CD4-positive, CD25-positive, alpha-beta regulatory T cell (primary cell): Measurements from ENCODE around the gene GBP5. TPM values are rescaled to one million over a fixed set of nuclear protein-coding genes. Genes with fewer than 3 reads are reported as not detected.
A peak's percentile ranks its signal among the peaks of the same experiment; 100 is the strongest.
"Not testable (repeated sequence)": the region's sequence is repeated elsewhere in the genome, so short reads cannot be mapped to it uniquely, and the experiment has no call there.

Experiments used
- ATAC-seq, 2 donors: fragments of 150-1000 bp; cut with Tn5 transposase; one replicate each; pipeline ENCODE4 v1.10.0; 2021; ENCODE audit warnings: low read depth in 2 of 2, moderate number of reproducible peaks in 2 of 2, moderate library complexity in 1 of 2
- DNase-seq, 3 donors: peaks; one replicate each; pipeline versions ENCODE4 v3.0.0 to v3.0.0-alpha.2; 2012 to 2022; ENCODE audit warnings: mixed read lengths in 1 of 3
- H3K27ac ChIP-seq: one replicate; pipeline ENCODE4 v1.7.0; 2013; ENCODE audit warnings: mild to moderate bottlenecking, low read length; ENCODE audit not compliant: insufficient read depth, poor library complexity, severe bottlenecking
- H3K27me3 ChIP-seq: one replicate; pipeline ENCODE4 v1.7.0; 2013; ENCODE audit warnings: low read length; ENCODE audit not compliant: control insufficient read depth, insufficient read depth
- H3K36me3 ChIP-seq: one replicate; pipeline ENCODE4 v1.7.0; 2013; ENCODE audit warnings: mild to moderate bottlenecking, low read length, moderate library complexity; ENCODE audit not compliant: control insufficient read depth, insufficient read depth
- H3K4me1 ChIP-seq: 2 replicates; pipeline ENCODE4 v1.7.0; 2013; ENCODE audit warnings: mild to moderate bottlenecking, low read length; ENCODE audit not compliant: insufficient read depth, control insufficient read depth, poor library complexity, severe bottlenecking
- H3K4me3 ChIP-seq: one replicate; pipeline ENCODE4 v1.7.0; 2013; ENCODE audit warnings: low read depth, mild to moderate bottlenecking, low read length, moderate library complexity
- H3K9me3 ChIP-seq, 2 experiments: 1 replicate in 1 of 2; 2 replicates in 1 of 2; pipeline ENCODE4 v1.7.0; 2013; ENCODE audit warnings: low read length in 2 of 2, mild to moderate bottlenecking in 1 of 2, moderate library complexity in 1 of 2; ENCODE audit not compliant: control insufficient read depth in 2 of 2
- H3K27ac Mint-ChIP-seq, 3 donors: one replicate each; pipeline ENCODE4 v1.8.0; 2020 to 2022; ENCODE audit warnings: mild to moderate bottlenecking in 3 of 3, mixed read lengths in 3 of 3, moderate library complexity in 2 of 3
- H3K27me3 Mint-ChIP-seq: one replicate; pipeline ENCODE4 v1.8.0; 2022; ENCODE audit warnings: mild to moderate bottlenecking, mixed read lengths
- H3K36me3 Mint-ChIP-seq: one replicate; pipeline ENCODE4 v1.8.0; 2020; ENCODE audit warnings: mixed read lengths
- H3K4me1 Mint-ChIP-seq, 4 donors: one replicate each; pipeline ENCODE4 v1.8.0; 2020 to 2022; ENCODE audit warnings: mixed read lengths in 4 of 4, mild to moderate bottlenecking in 1 of 4
- H3K4me3 Mint-ChIP-seq, 4 donors: one replicate each; pipeline ENCODE4 v1.8.0; 2020 to 2022; ENCODE audit warnings: mild to moderate bottlenecking in 4 of 4, mixed read lengths in 4 of 4, moderate library complexity in 3 of 4
- H3K9me3 Mint-ChIP-seq, 7 donors: one replicate each; pipeline ENCODE4 v1.8.0; 2020 to 2022; ENCODE audit warnings: mixed read lengths in 7 of 7, mild to moderate bottlenecking in 3 of 7, moderate library complexity in 2 of 7
- polyA plus RNA-seq, 4 donors: library from polyadenylated mRNA; unstranded; fragments of 300-500 nt; fragmentation: Illumina TruSeq; gene quantifications; one replicate each; pipeline ENCODE4 v1.2.3, GENCODE V29; 2021
- total RNA-seq: library from RNA; stranded (reverse); gene quantifications from one replicate; pipeline ENCODE4 v1.2.3, GENCODE V29; 2022

GBP5 gene
- total and polyA plus RNA-seq, 5 donors from 2014 or later, result 201 to 425 (median 360) TPM

- Mint-ChIP-seq H3K9me3 (peaks cover 0 to 4% (median 0%) of the 10 kb centered on the region in 7 donors), H3K36me3 (no peaks in the 10 kb centered on the region), H3K27me3 (no peaks in the 10 kb centered on the region), H3K4me1 (peaks cover 20 to 42% (median 33%) of the 10 kb centered on the region in 4 donors), H3K27ac (no peak overlapping the region), H3K4me3 (no peak overlapping the region)
- Histone ChIP-seq H3K27ac (no peak overlapping the region), H3K4me3 (no peak overlapping the region), H3K36me3 (no peaks in the 10 kb centered on the region), H3K27me3 (no peaks in the 10 kb centered on the region), H3K9me3 (no peaks in the 10 kb centered on the region), H3K4me1 (peaks cover 20% of the 10 kb centered on the region)
- no peak for ATAC-seq
- DNase-seq, result no peak
Measured at GRCh38 chr1:89306273-89306672, 33.6 kb upstream of the GBP5 start.

GRCh38 chr1:89305493-89305892 lies 32.8 kb upstream of the GBP5 start:
- peaks cover 12 to 41% (median 31%) of the 10 kb centered on the region in 4 donors for H3K4me1 Mint-ChIP-seq
- H3K4me3 ChIP-seq, result no peak overlapping the region
- H3K27ac Mint-ChIP-seq, result no peak overlapping the region
- peaks cover 0 to 4% (median 0%) of the 10 kb centered on the region in 7 donors for H3K9me3 Mint-ChIP-seq
- ATAC-seq (no peak), DNase-seq (no peak)
- no peaks in the 10 kb centered on the region for H3K36me3 ChIP-seq
- no peaks in the 10 kb centered on the region for H3K27me3 ChIP-seq
- H3K9me3 ChIP-seq, result no peaks in the 10 kb centered on the region
- H3K4me3 Mint-ChIP-seq, result no peak overlapping the region
- H3K27ac ChIP-seq, result no peak overlapping the region
- H3K4me1 ChIP-seq, result peaks cover 12% of the 10 kb centered on the region
- no peaks in the 10 kb centered on the region for H3K27me3 Mint-ChIP-seq
- H3K36me3 Mint-ChIP-seq, result no peaks in the 10 kb centered on the region

GRCh38 chr1:89304572-89305230 lies 32.0 kb upstream of the GBP5 start:
- no peaks in the 10 kb centered on the region for H3K27me3 ChIP-seq
- no peak for DNase-seq
- Mint-ChIP-seq H3K9me3 (peaks cover 0 to 4% (median 0%) of the 10 kb centered on the region in 7 donors), H3K27me3 (no peaks in the 10 kb centered on the region), H3K4me1 (peaks cover 7 to 40% (median 29%) of the 10 kb centered on the region in 4 donors), H3K4me3 (no peak overlapping the region), H3K27ac (no peak overlapping the region), H3K36me3 (no peaks in the 10 kb centered on the region)
- ATAC-seq, result no peak
- no peaks in the 10 kb centered on the region for H3K36me3 ChIP-seq
- no peak overlapping the region for H3K4me3 ChIP-seq
- H3K27ac ChIP-seq, result no peak overlapping the region
- H3K4me1 ChIP-seq, result peaks cover 5% of the 10 kb centered on the region
- H3K9me3 ChIP-seq, result no peaks in the 10 kb centered on the region

GRCh38 chr1:89302697-89303332 lies 30.2 kb upstream of the GBP5 start:
- H3K27ac Mint-ChIP-seq, result no peak overlapping the region
- DNase-seq, result no peak
- peaks cover 0 to 4% (median 0%) of the 10 kb centered on the region in 7 donors for H3K9me3 Mint-ChIP-seq

GRCh38 chr1:89299739-89300463 lies 27.2 kb upstream of the GBP5 start:
- peak; percentile 68 to 76 for ATAC-seq
- H3K27me3 Mint-ChIP-seq, H3K36me3 ChIP-seq, H3K9me3 Mint-ChIP-seq, H3K36me3 Mint-ChIP-seq, H3K9me3 ChIP-seq, H3K27me3 ChIP-seq: not testable (repeated sequence)
- peaks cover 17% of the 10 kb centered on the region for H3K4me1 ChIP-seq
- peaks cover 18 to 55% (median 33%) of the 10 kb centered on the region in 4 donors for H3K4me1 Mint-ChIP-seq
- H3K4me3 ChIP-seq, result peak overlapping the region; percentile 20
- peak overlapping the region; percentile 48 to 97 (median 73) for H3K27ac Mint-ChIP-seq
- peak in 1 of 3 donors; percentile 61 for DNase-seq
- peak overlapping the region; percentile 7 for H3K27ac ChIP-seq
- H3K4me3 Mint-ChIP-seq, result peak overlapping the region in 2 of 4 donors; percentile 3 to 7

More at GRCh38 chr1:89302697-89303332, 30.2 kb upstream of the GBP5 start:
- no peaks in the 10 kb centered on the region for H3K27me3 ChIP-seq
- H3K36me3 Mint-ChIP-seq, result no peaks in the 10 kb centered on the region
- H3K4me1 ChIP-seq, result peaks cover 5% of the 10 kb centered on the region
- no peak for ATAC-seq
- no peaks in the 10 kb centered on the region for H3K36me3 ChIP-seq
- H3K27ac ChIP-seq, result no peak overlapping the region
- H3K4me3 Mint-ChIP-seq, result no peak overlapping the region
- peaks cover 4 to 42% (median 28%) of the 10 kb centered on the region in 4 donors for H3K4me1 Mint-ChIP-seq
- no peak overlapping the region for H3K4me3 ChIP-seq
- H3K27me3 Mint-ChIP-seq, result no peaks in the 10 kb centered on the region
- no peaks in the 10 kb centered on the region for H3K9me3 ChIP-seq

- no peak overlapping the region for H3K27ac ChIP-seq
- no peaks in the 10 kb centered on the region for H3K36me3 ChIP-seq
- peak in 1 of 3 donors; percentile 28 for DNase-seq
- peak overlapping the region in 2 of 3 donors; percentile 64 to 80 for H3K27ac Mint-ChIP-seq
- no peak for ATAC-seq
- H3K9me3 ChIP-seq, result peaks cover 0 to 2% of the 10 kb centered on the region in 2 experiments
- H3K4me3 ChIP-seq, result no peak overlapping the region
- no peaks in the 10 kb centered on the region for H3K27me3 ChIP-seq
- H3K36me3 Mint-ChIP-seq, result peaks cover 4% of the 10 kb centered on the region
- no peak overlapping the region for H3K4me3 Mint-ChIP-seq
- peaks cover 0 to 8% (median 0%) of the 10 kb centered on the region in 7 donors for H3K9me3 Mint-ChIP-seq
- peaks cover 23% of the 10 kb centered on the region for H3K4me1 ChIP-seq
- no peaks in the 10 kb centered on the region for H3K27me3 Mint-ChIP-seq
- peaks cover 23 to 63% (median 40%) of the 10 kb centered on the region in 4 donors for H3K4me1 Mint-ChIP-seq
Measured at GRCh38 chr1:89298461-89298860, 25.8 kb upstream of the GBP5 start.

GRCh38 chr1:89295187-89295586 lies 22.5 kb upstream of the GBP5 start:
- no peaks in the 10 kb centered on the region for H3K36me3 ChIP-seq
- no peak overlapping the region for H3K27ac Mint-ChIP-seq
- peaks cover 23 to 58% (median 37%) of the 10 kb centered on the region in 4 donors for H3K4me1 Mint-ChIP-seq
- peaks cover 23% of the 10 kb centered on the region for H3K4me1 ChIP-seq
- peak overlapping the region; percentile 60 for H3K4me3 ChIP-seq
- H3K27ac ChIP-seq, result no peak overlapping the region
- peaks cover 12 to 16% of the 10 kb centered on the region in 2 experiments for H3K9me3 ChIP-seq
- no peaks in the 10 kb centered on the region for H3K27me3 Mint-ChIP-seq
- DNase-seq, result peak in 2 of 3 donors; percentile 30 to 63
- H3K36me3 Mint-ChIP-seq, result peaks cover 11% of the 10 kb centered on the region
- H3K4me3 Mint-ChIP-seq, result peak overlapping the region in 3 of 4 donors; percentile 39 to 62 (median 51)
- peaks cover 0 to 18% (median 4%) of the 10 kb centered on the region in 7 donors for H3K9me3 Mint-ChIP-seq
- ATAC-seq, result peak; percentile 32 to 39
- no peaks in the 10 kb centered on the region for H3K27me3 ChIP-seq
